PFSK-1 (cell line): ENCODE results near the gene ACOX3.

Experiments
- POLR2AphosphoS5 ChIP-seq: IDR thresholded peaks from 2 replicates; pipeline ENCODE4 v1.6.1; 2012; ENCODE audit warnings: low read depth, mild to moderate bottlenecking, control low read depth, low read length, moderate library complexity
- REST ChIP-seq, 2 experiments: IDR thresholded peaks; 2 replicates each; pipeline versions ENCODE4 v1.6.1 to v1.8.0; 2011 to 2012; ENCODE audit warnings: low read depth in 2 of 2, low read length in 2 of 2, control low read depth in 1 of 2, inconsistent platforms in 1 of 2, mild to moderate bottlenecking in 1 of 2, moderate library complexity in 1 of 2; ENCODE audit not compliant: insufficient read depth in 1 of 2
- SIN3A ChIP-seq: IDR thresholded peaks from 2 replicates; pipeline ENCODE4 v1.6.1; 2012; ENCODE audit warnings: mild to moderate bottlenecking, low read length, moderate library complexity, borderline replicate concordance; ENCODE audit not compliant: insufficient read depth
- TAF1 ChIP-seq: IDR thresholded peaks from 2 replicates; pipeline ENCODE4 v1.6.1; 2012; ENCODE audit warnings: low read length, control low read depth, borderline replicate concordance; ENCODE audit not compliant: insufficient read depth

GRCh38 chr4:8478801-8479744 is 38.5 kb upstream of the ACOX3 start:
- no peak for TF ChIP-seq SIN3A
- no peak for TF ChIP-seq POLR2AphosphoS5
- no peak for TF ChIP-seq TAF1
- no peak for TF ChIP-seq REST (IDR thresholded peaks at IDR 0.05; ENCODE audit: insufficient read depth in 1 of 2, low read depth in 2 of 2, low read length in 2 of 2)
